ENCODE data around the gene SYNDIG1. TPM values are rescaled to one million over a fixed set of nuclear protein-coding genes. Genes with fewer than 3 reads are reported as not detected.

Gene SYNDIG1
- total RNA-seq, 1 experiment from 2014 or later = not detected

DNA sequence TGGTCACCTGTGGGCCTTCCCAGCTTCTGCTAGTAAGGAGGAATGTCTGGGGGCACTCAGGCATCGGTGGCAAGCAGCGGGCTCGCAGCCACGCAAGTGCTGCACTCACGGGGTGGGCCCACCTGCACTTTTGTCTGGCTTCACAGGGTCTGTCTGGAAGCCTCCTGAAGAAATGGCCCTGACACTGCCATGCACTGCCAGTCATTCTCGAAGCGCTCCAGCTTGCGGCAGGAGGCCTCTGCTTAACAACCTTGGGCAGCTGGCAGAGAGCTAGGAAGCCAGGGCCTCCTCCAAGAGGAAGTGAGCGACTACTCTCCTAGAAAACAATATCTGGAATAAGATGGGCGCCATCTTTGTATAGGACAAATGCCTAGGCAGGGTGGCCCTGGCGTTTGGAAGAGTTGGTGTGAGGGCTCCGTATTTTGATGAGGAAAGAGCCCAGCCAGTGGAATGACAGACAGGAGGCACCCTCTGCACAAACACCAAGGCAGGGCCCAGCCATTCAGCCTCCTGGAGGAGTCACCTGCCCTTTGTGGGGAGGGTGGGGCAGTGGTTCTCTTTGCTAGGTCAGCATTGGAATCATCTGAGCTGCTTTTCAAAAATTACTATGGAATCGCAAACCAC, 113.9 kb downstream of the SYNDIG1 start:
- DNase-seq = no peak
- Mint-ChIP-seq H3K4me1 (ENCODE audit: low read depth, unreplicated experiment) (no peaks in the 10 kb centered on the region), H3K27ac (ENCODE audit: unreplicated experiment) (no peak overlapping the region), H3K4me3 (ENCODE audit: unreplicated experiment) (no peak overlapping the region), H3K27me3 (ENCODE audit: insufficient read depth, unreplicated experiment) (peaks cover 13% of the 10 kb centered on the region), H3K36me3 (ENCODE audit: insufficient read depth, unreplicated experiment) (no peaks in the 10 kb centered on the region), H3K9me3 (ENCODE audit: unreplicated experiment) (no peaks in the 10 kb centered on the region)
- Histone ChIP-seq H3K9me3 (no peaks in the 10 kb centered on the region), H3K4me1 (no peaks in the 10 kb centered on the region), H3K27me3 (replicated peaks; ENCODE audit: control insufficient read depth, insufficient read depth, low read length) (no peaks in the 10 kb centered on the region; the same call in none of the 2 replicates), H3K36me3 (ENCODE audit: control insufficient read depth, insufficient read depth, low read length) (no peaks in the 10 kb centered on the region), H3K4me3 (ENCODE audit: low read depth, low read length) (no peak overlapping the region)
- ChIA-PET POLR2A (no interaction called here), CTCF (no interaction called here)
- TF ChIP-seq, protein P1, sequence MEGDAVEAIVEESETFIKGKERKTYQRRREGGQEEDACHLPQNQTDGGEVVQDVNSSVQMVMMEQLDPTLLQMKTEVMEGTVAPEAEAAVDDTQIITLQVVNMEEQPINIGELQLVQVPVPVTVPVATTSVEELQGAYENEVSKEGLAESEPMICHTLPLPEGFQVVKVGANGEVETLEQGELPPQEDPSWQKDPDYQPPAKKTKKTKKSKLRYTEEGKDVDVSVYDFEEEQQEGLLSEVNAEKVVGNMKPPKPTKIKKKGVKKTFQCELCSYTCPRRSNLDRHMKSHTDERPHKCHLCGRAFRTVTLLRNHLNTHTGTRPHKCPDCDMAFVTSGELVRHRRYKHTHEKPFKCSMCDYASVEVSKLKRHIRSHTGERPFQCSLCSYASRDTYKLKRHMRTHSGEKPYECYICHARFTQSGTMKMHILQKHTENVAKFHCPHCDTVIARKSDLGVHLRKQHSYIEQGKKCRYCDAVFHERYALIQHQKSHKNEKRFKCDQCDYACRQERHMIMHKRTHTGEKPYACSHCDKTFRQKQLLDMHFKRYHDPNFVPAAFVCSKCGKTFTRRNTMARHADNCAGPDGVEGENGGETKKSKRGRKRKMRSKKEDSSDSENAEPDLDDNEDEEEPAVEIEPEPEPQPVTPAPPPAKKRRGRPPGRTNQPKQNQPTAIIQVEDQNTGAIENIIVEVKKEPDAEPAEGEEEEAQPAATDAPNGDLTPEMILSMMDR (IDR thresholded peaks at IDR 0.05; ENCODE audit: insufficient read depth in 1 of 2, low read depth in 1 of 2, low read length in 1 of 2, severe bottlenecking in 1 of 2, unreplicated experiment in 1 of 2) = no peak
- intact Hi-C loops (cut with micrococcal nuclease; ENCODE audit: unreplicated experiment) = no loop called here
- no TSS peak for BruUV-seq (replicated peaks)

DNA sequence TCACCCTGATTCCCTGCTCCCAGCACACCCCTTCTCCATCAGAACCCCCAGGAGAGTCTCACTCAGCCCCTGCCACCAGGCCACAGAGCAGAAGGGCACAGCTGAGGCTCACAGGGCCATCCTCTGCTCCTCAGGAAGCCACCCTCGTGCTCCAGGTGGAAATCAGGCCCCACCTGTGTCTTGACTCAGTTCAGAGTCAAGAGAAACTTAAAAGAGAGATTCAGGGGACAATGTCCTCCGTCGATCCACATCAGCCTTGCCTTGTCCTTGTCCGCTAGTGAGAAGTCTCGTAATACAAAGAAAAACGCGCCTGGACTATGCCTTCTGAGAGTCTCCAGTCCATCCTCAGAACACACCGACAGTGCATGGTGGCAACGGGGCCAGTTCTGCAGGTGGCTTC, 114.6 kb downstream of the SYNDIG1 start:
- Mint-ChIP-seq H3K4me1 (ENCODE audit: low read depth, unreplicated experiment) (no peaks in the 10 kb centered on the region), H3K4me3 (ENCODE audit: unreplicated experiment) (no peak overlapping the region), H3K27me3 (ENCODE audit: insufficient read depth, unreplicated experiment) (peaks cover 13% of the 10 kb centered on the region), H3K36me3 (ENCODE audit: insufficient read depth, unreplicated experiment) (no peaks in the 10 kb centered on the region), H3K27ac (ENCODE audit: unreplicated experiment) (no peak overlapping the region), H3K9me3 (ENCODE audit: unreplicated experiment) (no peaks in the 10 kb centered on the region)
- H3K4me3 ChIP-seq (ENCODE audit: low read depth, low read length) = no peak overlapping the region
- intact Hi-C loops (cut with micrococcal nuclease; ENCODE audit: unreplicated experiment) = no loop called here
- no peaks in the 10 kb centered on the region for H3K9me3 ChIP-seq
- H3K36me3 ChIP-seq (ENCODE audit: control insufficient read depth, insufficient read depth, low read length) = no peaks in the 10 kb centered on the region
- no TSS peak for BruUV-seq (replicated peaks)
- no peaks in the 10 kb centered on the region for H3K4me1 ChIP-seq
- CTCF ChIA-PET = no interaction called here
- no peak for DNase-seq
- POLR2A ChIA-PET = no interaction called here
- TF ChIP-seq, protein P1 (IDR thresholded peaks at IDR 0.05; ENCODE audit: insufficient read depth in 1 of 2, low read depth in 1 of 2, low read length in 1 of 2, severe bottlenecking in 1 of 2, unreplicated experiment in 1 of 2) = no peak
- H3K27me3 ChIP-seq (replicated peaks; ENCODE audit: control insufficient read depth, insufficient read depth, low read length) = no peaks in the 10 kb centered on the region; the same call in none of the 2 replicates

DNA sequence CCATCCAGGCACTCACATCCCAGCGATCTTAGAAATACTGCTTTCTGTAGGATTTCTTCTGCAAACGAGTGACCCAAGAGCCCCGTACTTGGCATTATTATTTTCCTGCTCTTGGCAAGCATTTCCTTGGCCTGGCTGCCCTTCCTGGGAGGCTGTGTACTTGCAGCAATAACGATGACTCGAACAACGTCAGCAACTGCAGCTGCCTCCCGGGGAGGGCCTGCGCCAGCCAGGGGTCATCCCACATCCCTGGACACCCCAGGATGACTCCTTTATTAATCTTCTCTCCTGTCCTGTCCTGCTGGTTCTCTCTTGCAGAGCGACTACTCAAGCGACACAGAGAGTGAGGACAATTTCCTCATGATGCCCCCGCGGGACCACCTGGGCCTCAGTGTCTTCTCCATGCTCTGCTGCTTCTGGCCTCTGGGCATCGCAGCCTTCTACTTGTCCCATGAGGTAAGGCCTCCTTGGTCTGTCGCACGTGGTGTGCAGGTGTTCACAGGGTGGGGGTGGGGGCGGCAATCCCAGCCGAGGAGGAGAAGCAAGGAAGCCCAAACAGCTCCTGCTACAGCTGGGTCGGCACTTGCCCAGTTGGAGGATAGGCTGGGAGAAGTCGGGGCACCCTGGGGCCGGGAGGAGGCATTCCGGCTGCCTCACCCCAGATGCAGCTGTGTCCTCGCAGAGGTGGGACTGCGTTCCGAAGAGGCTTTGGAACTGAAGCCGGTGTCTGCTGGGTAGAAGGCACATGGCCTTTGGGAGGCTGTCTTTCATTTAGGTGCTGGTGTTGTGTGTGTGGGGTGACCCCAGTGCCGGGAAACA, 115.3 kb downstream of the SYNDIG1 start:
- no peaks in the 10 kb centered on the region for H3K36me3 Mint-ChIP-seq (ENCODE audit: insufficient read depth, unreplicated experiment)
- ChIA-PET CTCF (no interaction called here), POLR2A (no interaction called here)
- BruUV-seq (replicated peaks) = no TSS peak
- DNase-seq = no peak
- H3K27me3 Mint-ChIP-seq (ENCODE audit: insufficient read depth, unreplicated experiment) = peaks cover 13% of the 10 kb centered on the region
- intact Hi-C loops (cut with micrococcal nuclease; ENCODE audit: unreplicated experiment) = no loop called here
- H3K9me3 ChIP-seq = no peaks in the 10 kb centered on the region
- no peaks in the 10 kb centered on the region for H3K4me1 Mint-ChIP-seq (ENCODE audit: low read depth, unreplicated experiment)
- H3K27me3 ChIP-seq (replicated peaks; ENCODE audit: control insufficient read depth, insufficient read depth, low read length) = no peaks in the 10 kb centered on the region; the same call in none of the 2 replicates
- H3K4me3 ChIP-seq (ENCODE audit: low read depth, low read length) = no peak overlapping the region
- no peaks in the 10 kb centered on the region for H3K9me3 Mint-ChIP-seq (ENCODE audit: unreplicated experiment)
- H3K4me1 ChIP-seq = no peaks in the 10 kb centered on the region
- H3K36me3 ChIP-seq (ENCODE audit: control insufficient read depth, insufficient read depth, low read length) = no peaks in the 10 kb centered on the region
- no peak overlapping the region for H3K4me3 Mint-ChIP-seq (ENCODE audit: unreplicated experiment)
- TF ChIP-seq, protein P1 (IDR thresholded peaks at IDR 0.05; ENCODE audit: insufficient read depth in 1 of 2, low read depth in 1 of 2, low read length in 1 of 2, severe bottlenecking in 1 of 2, unreplicated experiment in 1 of 2) = no peak
- no peak overlapping the region for H3K27ac Mint-ChIP-seq (ENCODE audit: unreplicated experiment)
